ENCODE measurements around the gene CXorf51B. TPM values are rescaled to one million over a fixed set of nuclear protein-coding genes. Genes with fewer than 3 reads are reported as not detected.
"Not testable (repeated sequence)": the region's sequence is repeated elsewhere in the genome, so short reads cannot be mapped to it uniquely, and the experiment has no call there.

The CXorf51B gene
- not detected for total RNA-seq

DNA sequence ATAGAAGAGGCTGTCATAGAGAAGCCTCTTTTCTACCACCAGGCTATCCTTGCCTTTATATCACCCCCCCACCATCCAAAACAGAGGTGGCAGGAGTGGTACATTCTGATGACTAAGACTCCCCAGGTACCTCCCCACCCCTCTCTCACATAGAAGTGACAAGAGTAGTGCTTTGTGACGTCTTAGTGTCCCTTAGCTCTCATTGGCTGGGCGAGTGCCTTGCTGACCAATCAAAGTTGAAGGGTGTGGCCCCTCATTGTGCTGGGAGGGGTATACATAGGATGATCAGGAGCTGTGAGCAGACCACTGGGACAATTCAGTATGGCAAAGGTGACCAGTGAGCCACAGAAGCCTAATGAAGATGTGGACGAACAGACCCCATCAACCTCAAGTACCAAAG is at the start of gene CXorf51B:
CXorf51B (plus strand) TSS at position 301 of the 400 bp plus-strand sequence; CDS start at position 322, 21 bp downstream.
- H3K36me3 ChIP-seq, H3K4me3 ChIP-seq, H3K27ac ChIP-seq, H3K27me3 ChIP-seq, ATAC-seq, H3K4me1 ChIP-seq, H3K9me3 ChIP-seq: not testable (repeated sequence)
- WGBS, 2 donors (ENCODE audit: low coverage in 1 of 2) = no CpG with 5 or more reads among the region's 3 CpGs

DNA sequence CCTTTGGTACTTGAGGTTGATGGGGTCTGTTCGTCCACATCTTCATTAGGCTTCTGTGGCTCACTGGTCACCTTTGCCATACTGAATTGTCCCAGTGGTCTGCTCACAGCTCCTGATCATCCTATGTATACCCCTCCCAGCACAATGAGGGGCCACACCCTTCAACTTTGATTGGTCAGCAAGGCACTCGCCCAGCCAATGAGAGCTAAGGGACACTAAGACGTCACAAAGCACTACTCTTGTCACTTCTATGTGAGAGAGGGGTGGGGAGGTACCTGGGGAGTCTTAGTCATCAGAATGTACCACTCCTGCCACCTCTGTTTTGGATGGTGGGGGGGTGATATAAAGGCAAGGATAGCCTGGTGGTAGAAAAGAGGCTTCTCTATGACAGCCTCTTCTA is 5.1 kb downstream of the CXorf51B start, which contains the start of gene CXorf51A:
CXorf51A (minus strand) TSS at position 101 of the 400 bp plus-strand sequence; CDS start at position 80, 21 bp downstream.
- H3K27me3 ChIP-seq, ATAC-seq, H3K36me3 ChIP-seq, H3K4me1 ChIP-seq, H3K27ac ChIP-seq, H3K4me3 ChIP-seq, H3K9me3 ChIP-seq: not testable (repeated sequence)
- no CpG with 5 or more reads among the region's 3 CpGs for WGBS, 2 donors (ENCODE audit: low coverage in 1 of 2)

DNA sequence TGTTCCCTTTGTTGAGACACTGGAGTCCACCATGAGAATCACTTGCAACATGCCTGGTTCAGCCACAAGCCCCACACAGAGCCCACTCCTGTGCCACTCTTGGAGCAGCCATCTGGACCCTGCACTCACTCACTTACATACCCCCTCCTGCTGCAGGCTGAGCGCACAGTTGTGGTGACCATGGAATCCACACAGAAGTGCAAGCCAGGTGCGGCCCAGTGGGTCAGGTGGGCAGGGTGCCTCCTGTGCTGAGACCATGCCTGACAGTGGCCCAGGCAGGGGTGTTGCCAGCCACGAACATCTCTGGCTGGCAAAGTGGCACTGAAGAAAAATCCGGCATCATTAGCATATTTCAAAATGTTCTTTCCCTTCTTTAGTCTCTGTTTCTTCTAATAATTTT is 22.4 kb downstream of the CXorf51B start:
- TF ChIP-seq, protein P1, sequence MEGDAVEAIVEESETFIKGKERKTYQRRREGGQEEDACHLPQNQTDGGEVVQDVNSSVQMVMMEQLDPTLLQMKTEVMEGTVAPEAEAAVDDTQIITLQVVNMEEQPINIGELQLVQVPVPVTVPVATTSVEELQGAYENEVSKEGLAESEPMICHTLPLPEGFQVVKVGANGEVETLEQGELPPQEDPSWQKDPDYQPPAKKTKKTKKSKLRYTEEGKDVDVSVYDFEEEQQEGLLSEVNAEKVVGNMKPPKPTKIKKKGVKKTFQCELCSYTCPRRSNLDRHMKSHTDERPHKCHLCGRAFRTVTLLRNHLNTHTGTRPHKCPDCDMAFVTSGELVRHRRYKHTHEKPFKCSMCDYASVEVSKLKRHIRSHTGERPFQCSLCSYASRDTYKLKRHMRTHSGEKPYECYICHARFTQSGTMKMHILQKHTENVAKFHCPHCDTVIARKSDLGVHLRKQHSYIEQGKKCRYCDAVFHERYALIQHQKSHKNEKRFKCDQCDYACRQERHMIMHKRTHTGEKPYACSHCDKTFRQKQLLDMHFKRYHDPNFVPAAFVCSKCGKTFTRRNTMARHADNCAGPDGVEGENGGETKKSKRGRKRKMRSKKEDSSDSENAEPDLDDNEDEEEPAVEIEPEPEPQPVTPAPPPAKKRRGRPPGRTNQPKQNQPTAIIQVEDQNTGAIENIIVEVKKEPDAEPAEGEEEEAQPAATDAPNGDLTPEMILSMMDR (IDR thresholded peaks at IDR 0.05) = no peak
- TF ChIP-seq POLR2AphosphoS5 (IDR thresholded peaks at IDR 0.05) (no peak), POLR2A (IDR thresholded peaks at IDR 0.05) (no peak), EP300 (IDR thresholded peaks at IDR 0.05) (no peak)
- 64 to 80% methylated on average over 1 to 3 of the region's 4 CpGs for WGBS, 2 donors (ENCODE audit: low coverage in 1 of 2)
- Histone ChIP-seq H3K27ac (no peak overlapping the region), H3K4me1 (no peaks in the 10 kb centered on the region), H3K27me3 (no peaks in the 10 kb centered on the region), H3K9me3 (no peaks in the 10 kb centered on the region), H3K36me3 (no peaks in the 10 kb centered on the region), H3K4me3 (no peak overlapping the region)
- ATAC-seq = no peak

DNA sequence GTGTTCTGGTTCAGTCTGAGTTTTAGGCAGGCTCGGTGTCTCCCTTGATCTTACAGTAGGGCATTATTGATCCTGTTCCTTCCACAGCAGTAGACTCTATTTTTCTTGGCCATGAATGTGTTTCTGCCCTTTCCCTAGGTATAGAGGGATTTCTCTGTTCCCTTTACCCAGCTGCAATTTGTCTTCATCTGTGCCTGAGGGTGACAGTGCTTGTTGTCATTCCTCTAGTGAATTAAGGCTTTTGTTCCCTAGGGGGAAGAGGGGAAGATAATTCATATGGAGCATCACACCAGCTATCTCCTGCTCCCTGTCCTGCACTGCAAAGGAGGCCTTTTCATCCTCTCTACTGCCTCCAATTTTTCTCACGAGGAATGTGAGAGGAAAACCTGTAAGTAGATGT is 44.7 kb downstream of the CXorf51B start:
- Histone ChIP-seq H3K27me3 (no peaks in the 10 kb centered on the region), H3K27ac (no peak overlapping the region), H3K36me3 (no peaks in the 10 kb centered on the region), H3K9me3 (no peaks in the 10 kb centered on the region), H3K4me1 (no peaks in the 10 kb centered on the region), H3K4me3 (no peak overlapping the region)
- WGBS, 2 donors (ENCODE audit: low coverage in 1 of 2) = 80% methylated on average over 1 of the region's 2 CpGs; no CpG with 5 or more reads in 1 of the 2 donors
- ATAC-seq = no peak
- TF ChIP-seq, protein P1 (IDR thresholded peaks at IDR 0.05) = no peak
- no peak for TF ChIP-seq EP300 (IDR thresholded peaks at IDR 0.05)
- TF ChIP-seq POLR2A (IDR thresholded peaks at IDR 0.05) = no peak
- TF ChIP-seq POLR2AphosphoS5 (IDR thresholded peaks at IDR 0.05) = no peak

Other genes starting within 250 kb of the CXorf51B start
- gene CXorf51A, start 5.0 kb downstream of the CXorf51B start, total RNA-seq = not detected

All from gastroesophageal sphincter (tissue), 4 donors.